ENCODE data around the gene ZNF70. TPM values are rescaled to one million over a fixed set of nuclear protein-coding genes. Genes with fewer than 3 reads are reported as not detected.

ZNF70 gene
- total RNA-seq, 5 donors from 2014 or later (not counting 1 experiment from before 2014, with no cell fraction given) = 3.2 to 6.4 (median 5.8) TPM

DNA sequence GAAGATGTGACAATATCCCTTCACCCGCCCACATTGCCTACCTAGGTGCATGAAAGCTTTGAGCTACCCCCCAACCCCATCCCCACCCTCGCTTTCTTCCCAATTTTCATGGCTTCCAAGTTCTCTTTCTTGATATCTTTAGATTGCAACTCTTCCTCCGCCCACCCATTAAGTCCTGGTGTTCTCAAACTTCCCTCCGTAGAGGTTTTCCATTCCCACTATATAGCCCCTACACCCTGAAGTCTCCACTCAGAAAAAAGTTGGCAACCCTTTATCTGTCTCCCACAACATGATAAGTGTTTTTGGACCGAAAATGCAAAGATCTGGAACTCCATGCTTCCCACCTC, 572 bp downstream of the ZNF70 start:
- POLR2A ChIA-PET = interaction anchor here in 1 of 2 donors (0.7 kb wide), 1 partner anchor 404 kb away, joined by 4 read pairs; no protein-coding TSS in a partner anchor
- DNase-seq (no peak), ATAC-seq (replicated peaks in 1 of 4) (no peak)
- peak overlapping the region; percentile 73 to 79 (median 78) for H3K4me3 Mint-ChIP-seq
- CTCF ChIA-PET = interaction anchor here in 1 of 2 donors (0.6 to 1.7 kb wide), 3 partner anchors 17 to 118 kb away, joined by 3 read pairs; partner anchors contain the start of gene CHCHD10
- Histone ChIP-seq H3K27ac (ENCODE audit: low read length) (peak overlapping the region; percentile 51), H3K9me3 (no peaks in the 10 kb centered on the region), H3K4me1 (ENCODE audit: control insufficient read depth in 1 of 2, extremely low read depth in 1 of 2, insufficient read depth in 2 of 2, low read length in 2 of 2) (peaks cover 7 to 19% of the 10 kb centered on the region in 2 experiments), H3K36me3 (ENCODE audit: control insufficient read depth in 2 of 2, extremely low read depth in 1 of 2, insufficient read depth in 1 of 2, low read length in 1 of 2) (no peaks in the 10 kb centered on the region), H3K4me3 (ENCODE audit: control insufficient read depth in 1 of 2, extremely low read depth in 1 of 2, low read length in 1 of 2) (peak overlapping the region; percentile 57 to 71), H3K27me3 (replicated peaks in 1 of 2; ENCODE audit: control insufficient read depth in 2 of 2, extremely low read depth in 1 of 2, insufficient read depth in 2 of 2, low read length in 1 of 2) (peaks cover 0 to 2% of the 10 kb centered on the region in 2 experiments)
- no peaks in the 10 kb centered on the region for H3K36me3 Mint-ChIP-seq
- peak overlapping the region; percentile 57 to 71 for H3K27ac Mint-ChIP-seq
- 48% methylated on average over 5 of the region's 5 CpGs for WGBS (ENCODE audit: insufficient coverage)
- H3K27me3 Mint-ChIP-seq = no peaks in the 10 kb centered on the region
- no peaks in the 10 kb centered on the region for H3K9me3 Mint-ChIP-seq
- peaks cover 9 to 19% (median 13%) of the 10 kb centered on the region in 3 donors for H3K4me1 Mint-ChIP-seq

GRCh38 chr22:23749841-23750301, 1.0 kb downstream of the ZNF70 start:
- H3K27ac ChIP-seq (ENCODE audit: low read length) = no peak overlapping the region
- peaks cover 7 to 19% of the 10 kb centered on the region in 2 experiments for H3K4me1 ChIP-seq (ENCODE audit: control insufficient read depth in 1 of 2, extremely low read depth in 1 of 2, insufficient read depth in 2 of 2, low read length in 2 of 2)
- POLR2A ChIA-PET = no interaction called here
- ATAC-seq (replicated peaks in 1 of 4) (no peak), DNase-seq (no peak)
- Mint-ChIP-seq H3K9me3 (peaks cover 0 to 3% (median 0%) of the 10 kb centered on the region in 3 donors), H3K27ac (no peak overlapping the region), H3K27me3 (no peaks in the 10 kb centered on the region), H3K4me3 (peak overlapping the region; percentile 73 to 79 (median 78)), H3K4me1 (peaks cover 9 to 19% (median 13%) of the 10 kb centered on the region in 3 donors), H3K36me3 (peaks cover 4% of the 10 kb centered on the region)
- 96% methylated on average over 11 of the region's 12 CpGs for whole genome bisulfite sequencing (ENCODE audit: insufficient coverage)
- H3K36me3 ChIP-seq (ENCODE audit: control insufficient read depth in 2 of 2, extremely low read depth in 1 of 2, insufficient read depth in 1 of 2, low read length in 1 of 2) = peaks cover 0 to 1% of the 10 kb centered on the region in 2 donors
- H3K27me3 ChIP-seq (replicated peaks in 1 of 2; ENCODE audit: control insufficient read depth in 2 of 2, extremely low read depth in 1 of 2, insufficient read depth in 2 of 2, low read length in 1 of 2) = peaks cover 0 to 2% of the 10 kb centered on the region in 2 experiments
- H3K9me3 ChIP-seq = no peaks in the 10 kb centered on the region
- no peak overlapping the region for H3K4me3 ChIP-seq (ENCODE audit: control insufficient read depth in 1 of 2, extremely low read depth in 1 of 2, low read length in 1 of 2)
- CTCF ChIA-PET = no interaction called here

DNA sequence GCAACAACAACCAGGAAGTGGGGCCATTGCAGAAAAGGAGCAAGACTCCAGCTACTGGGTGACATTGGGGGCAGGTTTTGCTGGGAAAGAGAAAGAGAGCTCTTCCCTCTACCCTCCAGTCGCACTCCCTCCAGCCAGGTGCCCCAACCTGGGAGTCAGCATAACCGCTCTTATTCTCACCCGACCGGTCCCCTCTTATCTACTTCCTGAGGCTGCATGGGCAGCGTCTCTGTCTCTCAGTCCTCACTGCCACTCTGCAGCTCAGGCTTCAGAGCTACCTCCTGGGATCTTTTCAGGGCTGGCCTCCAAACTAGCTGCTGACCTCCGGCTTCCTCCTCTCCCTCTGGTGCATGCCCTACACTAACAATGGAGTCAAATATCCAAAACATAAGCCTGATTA, 5.1 kb downstream of the ZNF70 start:
- Mint-ChIP-seq H3K36me3 (peaks cover 22% of the 10 kb centered on the region), H3K9me3 (peaks cover 0 to 11% (median 6%) of the 10 kb centered on the region in 3 donors), H3K27ac (peak overlapping the region in 1 of 2 donors; percentile 28), H3K4me1 (peaks cover 9 to 13% (median 12%) of the 10 kb centered on the region in 3 donors), H3K27me3 (no peaks in the 10 kb centered on the region), H3K4me3 (no peak overlapping the region)
- H3K27ac ChIP-seq (ENCODE audit: low read length) = no peak overlapping the region
- H3K9me3 ChIP-seq = no peaks in the 10 kb centered on the region
- H3K4me1 ChIP-seq (ENCODE audit: control insufficient read depth in 1 of 2, extremely low read depth in 1 of 2, insufficient read depth in 2 of 2, low read length in 2 of 2) = peaks cover 2 to 11% of the 10 kb centered on the region in 2 experiments
- CTCF ChIA-PET = interaction anchor here in 1 of 2 donors (0.6 kb wide), 1 partner anchor 52 kb away, joined by 3 read pairs; no protein-coding TSS in a partner anchor
- POLR2A ChIA-PET = no interaction called here
- H3K27me3 ChIP-seq (replicated peaks in 1 of 2; ENCODE audit: control insufficient read depth in 2 of 2, extremely low read depth in 1 of 2, insufficient read depth in 2 of 2, low read length in 1 of 2) = no peaks in the 10 kb centered on the region
- H3K36me3 ChIP-seq (ENCODE audit: control insufficient read depth in 2 of 2, extremely low read depth in 1 of 2, insufficient read depth in 1 of 2, low read length in 1 of 2) = peaks cover 4 to 17% of the 10 kb centered on the region in 2 donors
- no peak overlapping the region for H3K4me3 ChIP-seq (ENCODE audit: control insufficient read depth in 1 of 2, extremely low read depth in 1 of 2, low read length in 1 of 2)
- no peak for DNase-seq
- 92% methylated on average over 5 of the region's 6 CpGs for WGBS (ENCODE audit: insufficient coverage)
- no peak for ATAC-seq (replicated peaks in 1 of 4)

- Mint-ChIP-seq H3K27me3 (no peaks in the 10 kb centered on the region), H3K9me3 (peaks cover 0 to 11% (median 6%) of the 10 kb centered on the region in 3 donors), H3K36me3 (peaks cover 22% of the 10 kb centered on the region), H3K27ac (no peak overlapping the region), H3K4me1 (peaks cover 0 to under 1% (median 0%) of the 10 kb centered on the region in 3 donors), H3K4me3 (no peak overlapping the region)
- Histone ChIP-seq H3K36me3 (ENCODE audit: control insufficient read depth in 2 of 2, extremely low read depth in 1 of 2, insufficient read depth in 1 of 2, low read length in 1 of 2) (peaks cover 4 to 17% of the 10 kb centered on the region in 2 donors), H3K9me3 (no peaks in the 10 kb centered on the region), H3K27ac (ENCODE audit: low read length) (no peak overlapping the region), H3K4me3 (ENCODE audit: control insufficient read depth in 1 of 2, extremely low read depth in 1 of 2, low read length in 1 of 2) (no peak overlapping the region), H3K27me3 (replicated peaks in 1 of 2; ENCODE audit: control insufficient read depth in 2 of 2, extremely low read depth in 1 of 2, insufficient read depth in 2 of 2, low read length in 1 of 2) (no peaks in the 10 kb centered on the region), H3K4me1 (ENCODE audit: control insufficient read depth in 1 of 2, extremely low read depth in 1 of 2, insufficient read depth in 2 of 2, low read length in 2 of 2) (no peaks in the 10 kb centered on the region)
- ChIA-PET CTCF (no interaction called here), POLR2A (no interaction called here)
- 96% methylated on average over 11 of the region's 14 CpGs for WGBS (ENCODE audit: insufficient coverage)
- ATAC-seq (replicated peaks in 1 of 4) (no peak), DNase-seq (no peak)
Observed at GRCh38 chr22:23744485-23744884, 6.4 kb downstream of the ZNF70 start.

GRCh38 chr22:23744001-23744400, 6.9 kb downstream of the ZNF70 start:
- Mint-ChIP-seq H3K4me3 (no peak overlapping the region), H3K27ac (no peak overlapping the region), H3K9me3 (peaks cover 0 to 11% (median 6%) of the 10 kb centered on the region in 3 donors), H3K27me3 (no peaks in the 10 kb centered on the region), H3K36me3 (peaks cover 22% of the 10 kb centered on the region), H3K4me1 (no peaks in the 10 kb centered on the region)
- over 99% methylated on average over 10 of the region's 13 CpGs for WGBS (ENCODE audit: insufficient coverage)
- CTCF ChIA-PET = no interaction called here
- ATAC-seq (replicated peaks in 1 of 4) (no peak), DNase-seq (no peak)
- POLR2A ChIA-PET = no interaction called here
- Histone ChIP-seq H3K4me3 (ENCODE audit: control insufficient read depth in 1 of 2, extremely low read depth in 1 of 2, low read length in 1 of 2) (no peak overlapping the region), H3K9me3 (no peaks in the 10 kb centered on the region), H3K27ac (ENCODE audit: low read length) (no peak overlapping the region), H3K4me1 (ENCODE audit: control insufficient read depth in 1 of 2, extremely low read depth in 1 of 2, insufficient read depth in 2 of 2, low read length in 2 of 2) (no peaks in the 10 kb centered on the region), H3K36me3 (ENCODE audit: control insufficient read depth in 2 of 2, extremely low read depth in 1 of 2, insufficient read depth in 1 of 2, low read length in 1 of 2) (peaks cover 4 to 17% of the 10 kb centered on the region in 2 donors), H3K27me3 (replicated peaks in 1 of 2; ENCODE audit: control insufficient read depth in 2 of 2, extremely low read depth in 1 of 2, insufficient read depth in 2 of 2, low read length in 1 of 2) (no peaks in the 10 kb centered on the region)

DNA sequence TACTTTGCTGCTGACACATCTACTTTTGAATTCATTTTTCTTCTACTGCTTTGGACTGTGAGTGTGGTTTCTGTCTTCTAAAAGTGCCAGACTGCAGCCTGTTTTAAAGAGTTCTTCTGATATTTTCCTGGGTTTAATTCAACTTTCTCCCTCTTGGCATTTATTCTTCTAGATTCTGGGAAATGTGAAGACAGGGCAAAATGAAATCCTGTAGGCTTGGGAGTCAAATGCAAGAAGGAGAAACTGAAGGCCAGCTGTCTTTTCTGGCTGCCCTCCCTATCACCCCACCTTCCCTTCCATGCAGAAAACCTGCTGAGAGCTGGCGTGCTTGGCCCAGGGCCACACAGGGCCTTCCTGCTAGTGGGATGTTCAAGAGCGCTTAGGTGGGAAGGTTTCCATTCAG, 7.6 kb downstream of the ZNF70 start:
- no peaks in the 10 kb centered on the region for H3K27me3 ChIP-seq (replicated peaks in 1 of 2; ENCODE audit: control insufficient read depth in 2 of 2, extremely low read depth in 1 of 2, insufficient read depth in 2 of 2, low read length in 1 of 2)
- peaks cover 4 to 17% of the 10 kb centered on the region in 2 donors for H3K36me3 ChIP-seq (ENCODE audit: control insufficient read depth in 2 of 2, extremely low read depth in 1 of 2, insufficient read depth in 1 of 2, low read length in 1 of 2)
- no peaks in the 10 kb centered on the region for H3K27me3 Mint-ChIP-seq
- no peak overlapping the region for H3K27ac Mint-ChIP-seq
- H3K4me3 Mint-ChIP-seq = no peak overlapping the region
- no peak overlapping the region for H3K27ac ChIP-seq (ENCODE audit: low read length)
- no peaks in the 10 kb centered on the region for H3K4me1 ChIP-seq (ENCODE audit: control insufficient read depth in 1 of 2, extremely low read depth in 1 of 2, insufficient read depth in 2 of 2, low read length in 2 of 2)
- CTCF ChIA-PET = no interaction called here
- no peak for DNase-seq
- peaks cover 22% of the 10 kb centered on the region for H3K36me3 Mint-ChIP-seq
- POLR2A ChIA-PET = no interaction called here
- no peaks in the 10 kb centered on the region for H3K4me1 Mint-ChIP-seq
- ATAC-seq (replicated peaks in 1 of 4) = no peak
- H3K9me3 ChIP-seq = no peaks in the 10 kb centered on the region
- H3K4me3 ChIP-seq (ENCODE audit: control insufficient read depth in 1 of 2, extremely low read depth in 1 of 2, low read length in 1 of 2) = no peak overlapping the region
- WGBS (ENCODE audit: insufficient coverage) = no CpG with 5 or more reads among the region's 2 CpGs
- peaks cover 0 to 11% (median 6%) of the 10 kb centered on the region in 3 donors for H3K9me3 Mint-ChIP-seq
